WERI-Rb-1 (cell line): ENCODE data around the gene MYLK3.
"Not testable (repeated sequence)": the region's sequence is repeated elsewhere in the genome, so short reads cannot be mapped to it uniquely, and the experiment has no call there.

Experiments used
- DNase-seq: peaks from one replicate; pipeline ENCODE4 v3.0.0-alpha.2; 2020
- H3K27ac ChIP-seq: fragments of 250-450 bp; sonication (Bioruptor Pico); 2 replicates; pipeline ENCODE4 v1.5.1; 2020; ENCODE audit warnings: mild to moderate bottlenecking, moderate library complexity
- H3K27me3 ChIP-seq: fragments of 250-450 bp; sonication (Bioruptor Pico); 2 replicates; pipeline ENCODE4 v1.5.1; 2021; ENCODE audit warnings: mild to moderate bottlenecking, low read depth, moderate library complexity; ENCODE audit not compliant: insufficient read depth, severe bottlenecking
- H3K36me3 ChIP-seq: fragments of 250-450 bp; sonication (Bioruptor Pico); 2 replicates; pipeline ENCODE4 v1.5.1; 2020; ENCODE audit warnings: mild to moderate bottlenecking, moderate library complexity
- H3K4me3 ChIP-seq: 2 replicates; pipeline ENCODE4 v1.5.1; 2011; ENCODE audit warnings: low read depth, mild to moderate bottlenecking, control low read depth, low read length
- H3K9me3 ChIP-seq: fragments of 250-450 bp; sonication (Bioruptor Pico); 2 replicates; pipeline ENCODE4 v1.5.1; 2021; ENCODE audit warnings: mild to moderate bottlenecking, moderate library complexity; ENCODE audit not compliant: severe bottlenecking
- CTCF ChIP-seq: IDR thresholded peaks from 2 replicates; pipeline ENCODE4 v1.5.1; 2011; ENCODE audit warnings: low read depth, mild to moderate bottlenecking, control low read depth, inconsistent platforms, low read length

Gene MYLK3

GRCh38 chr16:46789499-46790414 lies 41.6 kb upstream of the MYLK3 start:
- DNase-seq: no peak
- H3K27me3 ChIP-seq: no peaks in the 10 kb centered on the region
- no peak for TF ChIP-seq CTCF
- H3K4me3 ChIP-seq: no peak overlapping the region
- H3K9me3 ChIP-seq: peaks cover under 1% of the 10 kb centered on the region
- H3K36me3 ChIP-seq: no peaks in the 10 kb centered on the region
- H3K27ac ChIP-seq: no peak overlapping the region

- H3K4me3 ChIP-seq: no peak overlapping the region
- no peaks in the 10 kb centered on the region for H3K36me3 ChIP-seq
- DNase-seq: no peak
- H3K27me3 ChIP-seq: no peaks in the 10 kb centered on the region
- TF ChIP-seq CTCF: no peak
- H3K9me3 ChIP-seq: no peaks in the 10 kb centered on the region
- H3K27ac ChIP-seq: no peak overlapping the region
These were observed 40.8 kb upstream of the MYLK3 start for GRCh38 chr16:46788891-46789474.

- no peak for DNase-seq
- Histone ChIP-seq H3K36me3 (no peaks in the 10 kb centered on the region), H3K9me3 (no peaks in the 10 kb centered on the region), H3K27me3 (no peaks in the 10 kb centered on the region), H3K4me3 (no peak overlapping the region), H3K27ac (no peak overlapping the region)
- no peak for TF ChIP-seq CTCF
These were observed 39.8 kb upstream of the MYLK3 start for GRCh38 chr16:46787909-46788308.

GRCh38 chr16:46785076-46785845 lies 37.1 kb upstream of the MYLK3 start:
- Histone ChIP-seq H3K27me3 (no peaks in the 10 kb centered on the region), H3K27ac (no peak overlapping the region), H3K4me3 (no peak overlapping the region), H3K9me3 (no peaks in the 10 kb centered on the region), H3K36me3 (no peaks in the 10 kb centered on the region)
- TF ChIP-seq CTCF: no peak
- no peak for DNase-seq

- H3K36me3 ChIP-seq, H3K4me3 ChIP-seq, H3K27me3 ChIP-seq, DNase-seq, H3K27ac ChIP-seq, H3K9me3 ChIP-seq: not testable (repeated sequence)
These were observed 36.4 kb upstream of the MYLK3 start for GRCh38 chr16:46784569-46784968.

- Histone ChIP-seq H3K27me3 (no peaks in the 10 kb centered on the region), H3K4me3 (no peak overlapping the region), H3K9me3 (no peaks in the 10 kb centered on the region), H3K27ac (no peak overlapping the region), H3K36me3 (no peaks in the 10 kb centered on the region)
- no peak for DNase-seq
- no peak for TF ChIP-seq CTCF
These were observed 35.7 kb upstream of the MYLK3 start for GRCh38 chr16:46783800-46784199.
